ENCODE measurements around the gene CYSTM1. TPM values are rescaled to one million over a fixed set of nuclear protein-coding genes. Genes with fewer than 3 reads are reported as not detected.

Gene CYSTM1
- total and polyA plus RNA-seq, 7 donors, result 193 to 601 (median 297) TPM

DNA sequence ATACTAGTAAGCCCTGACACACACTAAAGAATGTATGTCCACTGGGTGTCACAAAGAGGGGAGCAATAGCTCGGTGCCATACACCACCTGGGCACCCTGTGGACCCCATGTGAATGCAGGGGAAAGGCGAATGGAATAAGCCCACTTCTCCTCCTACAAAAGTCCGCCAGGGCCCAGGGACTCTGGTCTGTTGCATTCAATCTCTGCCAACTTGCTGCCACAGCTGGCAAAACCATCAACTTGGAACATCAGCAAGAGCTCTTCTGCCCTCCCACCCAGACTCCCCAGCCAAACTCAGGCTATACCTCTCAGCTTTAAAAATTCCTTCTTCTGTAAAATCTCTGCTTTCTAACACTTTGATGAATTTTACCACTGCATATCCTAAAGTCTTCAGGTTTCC is 73.4 kb downstream of the CYSTM1 start:
- Histone ChIP-seq H3K36me3 (ENCODE audit: insufficient read depth in 1 of 2, low read depth in 1 of 2) (peaks cover 0 to 28% of the 10 kb centered on the region in 2 donors), H3K27me3 (ENCODE audit: insufficient read depth in 3 of 3, low read length in 2 of 3) (no peaks in the 10 kb centered on the region), H3K27ac (peak overlapping the region; percentile 88), H3K9me3 (no peaks in the 10 kb centered on the region), H3K4me1 (peaks cover 81% of the 10 kb centered on the region), H3K4me3 (no peak overlapping the region)
- no peak for DNase-seq
- WGBS, 3 donors, result 58 to 77% (median 59%) methylated on average over 3 of the region's 3 CpGs
- intact Hi-C loops (cut with DNase I), result loop anchor here in 1 of 2 donors (10.0 kb wide), 1 partner anchor 46 kb away; no protein-coding TSS in a partner anchor
- no peak for ATAC-seq
- TF ChIP-seq, protein P1, sequence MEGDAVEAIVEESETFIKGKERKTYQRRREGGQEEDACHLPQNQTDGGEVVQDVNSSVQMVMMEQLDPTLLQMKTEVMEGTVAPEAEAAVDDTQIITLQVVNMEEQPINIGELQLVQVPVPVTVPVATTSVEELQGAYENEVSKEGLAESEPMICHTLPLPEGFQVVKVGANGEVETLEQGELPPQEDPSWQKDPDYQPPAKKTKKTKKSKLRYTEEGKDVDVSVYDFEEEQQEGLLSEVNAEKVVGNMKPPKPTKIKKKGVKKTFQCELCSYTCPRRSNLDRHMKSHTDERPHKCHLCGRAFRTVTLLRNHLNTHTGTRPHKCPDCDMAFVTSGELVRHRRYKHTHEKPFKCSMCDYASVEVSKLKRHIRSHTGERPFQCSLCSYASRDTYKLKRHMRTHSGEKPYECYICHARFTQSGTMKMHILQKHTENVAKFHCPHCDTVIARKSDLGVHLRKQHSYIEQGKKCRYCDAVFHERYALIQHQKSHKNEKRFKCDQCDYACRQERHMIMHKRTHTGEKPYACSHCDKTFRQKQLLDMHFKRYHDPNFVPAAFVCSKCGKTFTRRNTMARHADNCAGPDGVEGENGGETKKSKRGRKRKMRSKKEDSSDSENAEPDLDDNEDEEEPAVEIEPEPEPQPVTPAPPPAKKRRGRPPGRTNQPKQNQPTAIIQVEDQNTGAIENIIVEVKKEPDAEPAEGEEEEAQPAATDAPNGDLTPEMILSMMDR (IDR thresholded peaks at IDR 0.05), result no peak

- Histone ChIP-seq H3K27ac (peak overlapping the region; percentile 88), H3K4me3 (no peak overlapping the region), H3K27me3 (ENCODE audit: insufficient read depth in 3 of 3, low read length in 2 of 3) (no peaks in the 10 kb centered on the region), H3K9me3 (no peaks in the 10 kb centered on the region), H3K4me1 (peaks cover 76% of the 10 kb centered on the region), H3K36me3 (ENCODE audit: insufficient read depth in 1 of 2, low read depth in 1 of 2) (peaks cover 0 to 22% of the 10 kb centered on the region in 2 donors)
- TF ChIP-seq, protein P1 (IDR thresholded peaks at IDR 0.05), result no peak
- DNase-seq (no peak), ATAC-seq (no peak)
- intact Hi-C loops (cut with DNase I), result loop anchor here in 1 of 2 donors (10.0 kb wide), 1 partner anchor 45 kb away; no protein-coding TSS in a partner anchor
- 73 to 75% (median 74%) methylated on average over 5 of the region's 5 CpGs for WGBS, 3 donors
These were observed 74.5 kb downstream of the CYSTM1 start for GRCh38 chr5:140249536-140249935.

- Histone ChIP-seq H3K9me3 (no peaks in the 10 kb centered on the region), H3K27ac (peak overlapping the region; percentile 88), H3K4me1 (peaks cover 68% of the 10 kb centered on the region), H3K27me3 (ENCODE audit: insufficient read depth in 3 of 3, low read length in 2 of 3) (no peaks in the 10 kb centered on the region), H3K36me3 (ENCODE audit: insufficient read depth in 1 of 2, low read depth in 1 of 2) (peaks cover 0 to 15% of the 10 kb centered on the region in 2 donors), H3K4me3 (no peak overlapping the region)
- DNase-seq (no peak), ATAC-seq (no peak)
- WGBS, 3 donors, result 56 to 61% (median 60%) methylated on average over 6 of the region's 6 CpGs
- intact Hi-C loops (cut with DNase I), result no loop called here
- TF ChIP-seq, protein P1 (IDR thresholded peaks at IDR 0.05), result no peak
These were observed 75.4 kb downstream of the CYSTM1 start for GRCh38 chr5:140250386-140250785.

- TF ChIP-seq, protein P1 (IDR thresholded peaks at IDR 0.05), result no peak
- WGBS, 3 donors, result 42 to 65% (median 42%) methylated on average over 5 of the region's 5 CpGs
- no peaks in the 10 kb centered on the region for H3K9me3 ChIP-seq
- ATAC-seq (peak; percentile 49 to 82 (median 74)), DNase-seq (peak in 1 of 2 donors; percentile 49)
- no peak overlapping the region for H3K4me3 ChIP-seq
- H3K4me1 ChIP-seq, result peaks cover 61% of the 10 kb centered on the region
- H3K36me3 ChIP-seq (ENCODE audit: insufficient read depth in 1 of 2, low read depth in 1 of 2), result peaks cover 0 to 11% of the 10 kb centered on the region in 2 donors
- intact Hi-C loops (cut with DNase I), result no loop called here
- peak overlapping the region; percentile 88 for H3K27ac ChIP-seq
- no peaks in the 10 kb centered on the region for H3K27me3 ChIP-seq (ENCODE audit: insufficient read depth in 3 of 3, low read length in 2 of 3)
These were observed 76.6 kb downstream of the CYSTM1 start for GRCh38 chr5:140251527-140251973.
